BE2C (cell line): Measurements from ENCODE around the gene UBE2L6.

Experiments
- DNase-seq: peaks from one replicate; pipeline ENCODE4 v3.0.0-alpha.2; 2020
- H3K27me3 ChIP-seq: fragments of 250-450 bp; sonication (Bioruptor Pico); 2 replicates; pipeline ENCODE4 v1.5.1; 2020; ENCODE audit warnings: mild to moderate bottlenecking
- H3K36me3 ChIP-seq: fragments of 250-450 bp; sonication (Bioruptor Pico); 2 replicates; pipeline ENCODE4 v1.5.1; 2020; ENCODE audit warnings: mild to moderate bottlenecking
- H3K4me1 ChIP-seq: fragments of 250-450 bp; sonication (Bioruptor Pico); 2 replicates; pipeline ENCODE4 v1.5.1; 2020
- H3K4me3 ChIP-seq: 2 replicates; pipeline ENCODE4 v1.5.1; 2011; ENCODE audit warnings: low read depth, low read length
- H3K9me3 ChIP-seq: fragments of 250-450 bp; sonication (Bioruptor Pico); 2 replicates; pipeline ENCODE4 v1.5.1; 2020
- CTCF ChIP-seq: IDR thresholded peaks from 2 replicates; pipeline ENCODE4 v1.5.1; 2012; ENCODE audit warnings: mild to moderate bottlenecking, low read depth, low read length

UBE2L6 gene

GRCh38 chr11:57571606-57572005 lies 4.1 kb upstream of the UBE2L6 start:
- Histone ChIP-seq H3K9me3 (no peaks in the 10 kb centered on the region), H3K36me3 (no peaks in the 10 kb centered on the region), H3K27me3 (no peaks in the 10 kb centered on the region; the same call in 1 of the 2 replicates), H3K4me1 (no peaks in the 10 kb centered on the region), H3K4me3 (no peak overlapping the region)
- TF ChIP-seq CTCF: no peak
- no peak for DNase-seq

DNA sequence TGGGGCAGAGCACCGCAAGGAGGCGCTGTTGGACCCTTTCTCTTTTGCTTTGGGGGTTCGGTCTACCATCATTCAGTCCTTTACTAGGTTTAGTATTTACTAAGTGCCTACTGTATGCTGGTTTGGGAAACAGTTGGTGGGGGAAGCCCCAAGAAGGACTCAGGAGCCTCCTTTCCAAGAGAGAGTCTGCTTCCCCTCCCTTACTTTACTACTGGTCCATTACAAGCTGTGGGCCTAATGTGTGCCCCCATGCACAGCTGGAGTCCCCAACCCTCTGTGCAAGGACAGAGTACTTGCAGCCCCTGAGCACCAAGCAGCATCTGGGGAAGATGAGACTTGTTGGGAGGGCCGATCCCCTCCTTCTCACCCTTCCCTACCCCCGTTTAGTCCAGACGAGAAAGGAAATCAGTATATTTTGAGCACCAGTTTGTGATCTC lies 876 bp upstream of the UBE2L6 start:
- TF ChIP-seq CTCF: peak; percentile 73
- peak; percentile 68 for DNase-seq
- no peaks in the 10 kb centered on the region for H3K9me3 ChIP-seq
- no peaks in the 10 kb centered on the region for H3K36me3 ChIP-seq
- H3K4me3 ChIP-seq: peak overlapping the region; percentile 54
- H3K4me1 ChIP-seq: no peaks in the 10 kb centered on the region
- no peaks in the 10 kb centered on the region; the same call in 1 of the 2 replicates for H3K27me3 ChIP-seq

DNA sequence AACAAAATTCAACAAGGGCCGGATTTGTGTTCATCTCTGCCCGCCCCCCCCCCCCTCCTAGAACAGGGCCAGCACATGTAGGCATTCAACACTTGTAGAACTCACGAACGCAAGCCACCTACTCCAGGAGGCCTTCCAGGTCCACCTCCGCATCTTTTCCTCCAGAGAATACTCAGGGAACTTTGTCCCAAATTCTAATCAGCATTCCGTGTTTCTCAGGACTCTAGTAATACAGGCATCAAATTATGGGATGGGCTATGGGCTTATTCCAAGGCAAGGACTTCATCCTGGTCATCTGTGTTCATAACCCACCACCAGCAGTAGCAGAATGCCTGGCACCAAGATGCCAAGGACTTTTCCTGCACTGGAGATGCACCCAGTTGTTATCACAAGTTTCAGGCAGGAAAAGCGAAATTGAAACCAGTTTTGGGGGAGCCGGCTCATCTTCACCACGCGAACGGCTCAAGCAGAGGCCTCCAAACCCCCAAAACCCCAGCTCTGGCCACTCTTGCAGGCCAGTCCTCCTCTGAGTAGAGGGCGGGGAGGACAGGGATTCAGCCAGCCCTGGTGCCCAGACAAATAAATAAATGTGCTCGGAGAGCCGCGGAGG lies 462 bp downstream of the UBE2L6 start:
- TF ChIP-seq CTCF: no peak
- H3K4me3 ChIP-seq: no peak overlapping the region
- H3K27me3 ChIP-seq: no peaks in the 10 kb centered on the region; the same call in 1 of the 2 replicates
- H3K4me1 ChIP-seq: no peaks in the 10 kb centered on the region
- no peaks in the 10 kb centered on the region for H3K36me3 ChIP-seq
- DNase-seq: no peak
- no peaks in the 10 kb centered on the region for H3K9me3 ChIP-seq

DNA sequence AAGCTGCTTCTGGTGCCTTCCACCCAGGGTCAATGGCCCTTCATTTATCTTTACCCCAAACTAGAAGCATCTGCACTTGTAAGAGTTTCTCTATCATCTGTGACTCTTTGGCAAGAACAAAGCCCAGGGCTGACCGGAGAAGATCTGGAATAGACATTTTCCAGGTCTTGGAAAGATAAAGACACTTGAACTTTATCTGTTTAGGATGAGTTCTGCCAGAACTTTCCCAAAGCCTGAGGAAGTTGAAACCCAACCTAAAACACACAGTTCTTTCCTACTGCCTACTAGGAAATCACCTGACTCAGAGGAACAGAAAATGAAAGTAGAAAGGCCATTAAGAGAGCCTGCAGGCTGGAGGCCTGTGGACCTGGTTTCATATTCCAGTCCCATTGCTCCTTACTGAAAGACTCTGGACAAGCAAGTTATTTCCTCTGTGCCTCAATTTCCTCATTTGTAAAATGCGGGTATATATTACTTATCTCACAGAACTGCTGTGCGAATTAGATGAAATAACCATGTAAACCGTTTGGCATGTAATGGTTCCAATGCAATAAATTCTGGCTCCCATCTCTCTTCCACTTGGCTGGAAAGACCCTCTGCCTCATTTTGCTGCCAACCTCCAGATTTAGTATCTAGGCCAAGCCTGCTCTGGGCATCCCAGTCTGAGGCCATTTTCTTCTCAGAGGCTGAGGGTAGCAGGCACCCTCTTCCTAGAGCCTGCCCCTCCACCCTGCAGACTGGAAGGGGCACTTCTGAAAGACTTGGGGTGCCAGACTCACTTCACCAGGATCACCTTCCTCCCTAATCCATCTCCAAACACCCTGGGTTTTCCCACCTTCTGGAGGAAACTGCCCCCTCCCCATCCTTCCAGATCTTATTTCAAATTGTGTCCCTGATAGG lies 1.2 kb downstream of the UBE2L6 start:
- H3K4me3 ChIP-seq: no peak overlapping the region
- no peak for TF ChIP-seq CTCF
- no peaks in the 10 kb centered on the region for H3K36me3 ChIP-seq
- DNase-seq: no peak
- H3K9me3 ChIP-seq: no peaks in the 10 kb centered on the region
- H3K4me1 ChIP-seq: no peaks in the 10 kb centered on the region
- no peaks in the 10 kb centered on the region; the same call in 1 of the 2 replicates for H3K27me3 ChIP-seq

DNA sequence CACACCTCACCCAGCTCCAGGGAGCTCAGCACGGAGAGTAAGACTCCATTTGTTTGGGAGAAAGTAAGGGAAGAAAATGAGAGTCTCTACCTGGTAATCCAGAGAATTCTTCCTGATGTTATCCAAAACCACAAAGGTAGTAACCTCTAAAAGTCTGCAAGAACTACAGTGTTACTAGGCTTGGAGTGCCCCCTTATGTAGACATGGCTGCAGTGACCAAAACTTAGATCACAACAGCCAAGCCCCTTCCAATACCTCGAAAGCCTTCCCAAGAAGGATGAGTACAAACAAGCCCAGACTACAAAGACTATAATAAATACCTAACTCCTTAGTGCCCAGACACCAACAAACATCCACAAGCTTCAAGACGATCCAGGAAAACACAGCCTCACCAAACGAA lies 4.9 kb downstream of the UBE2L6 start:
- no peak for DNase-seq
- Histone ChIP-seq H3K9me3 (no peaks in the 10 kb centered on the region), H3K36me3 (no peaks in the 10 kb centered on the region), H3K4me3 (no peak overlapping the region), H3K27me3 (no peaks in the 10 kb centered on the region), H3K4me1 (no peaks in the 10 kb centered on the region)
- TF ChIP-seq CTCF: no peak

DNA sequence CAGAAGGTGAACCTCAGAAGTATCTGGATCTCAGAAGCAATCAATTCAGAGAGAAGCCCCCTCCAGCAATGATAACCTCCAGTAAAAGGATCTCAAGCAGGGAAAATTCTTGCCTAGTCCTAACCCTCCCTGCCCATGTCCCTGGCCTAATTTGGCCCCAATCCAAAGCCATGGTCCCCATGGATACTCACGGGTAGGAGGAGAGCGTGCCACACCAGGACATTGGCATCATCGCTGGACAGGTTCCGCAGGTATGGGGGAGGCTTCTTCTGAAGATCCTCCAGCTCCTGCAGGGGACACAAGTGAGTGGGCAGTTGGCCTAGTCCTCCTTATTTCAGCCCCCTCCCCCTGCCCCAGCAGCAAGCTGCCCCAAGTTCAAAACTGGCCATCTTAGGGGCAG lies 7.3 kb downstream of the UBE2L6 start:
- H3K4me3 ChIP-seq: no peak overlapping the region
- no peaks in the 10 kb centered on the region for H3K36me3 ChIP-seq
- no peaks in the 10 kb centered on the region for H3K9me3 ChIP-seq
- DNase-seq: no peak
- no peaks in the 10 kb centered on the region for H3K4me1 ChIP-seq
- TF ChIP-seq CTCF: no peak
- no peaks in the 10 kb centered on the region for H3K27me3 ChIP-seq
